ENCODE data around the gene SPN.
"Not testable (repeated sequence)": the region's sequence is repeated elsewhere in the genome, so short reads cannot be mapped to it uniquely, and the experiment has no call there.

SPN gene

DNA sequence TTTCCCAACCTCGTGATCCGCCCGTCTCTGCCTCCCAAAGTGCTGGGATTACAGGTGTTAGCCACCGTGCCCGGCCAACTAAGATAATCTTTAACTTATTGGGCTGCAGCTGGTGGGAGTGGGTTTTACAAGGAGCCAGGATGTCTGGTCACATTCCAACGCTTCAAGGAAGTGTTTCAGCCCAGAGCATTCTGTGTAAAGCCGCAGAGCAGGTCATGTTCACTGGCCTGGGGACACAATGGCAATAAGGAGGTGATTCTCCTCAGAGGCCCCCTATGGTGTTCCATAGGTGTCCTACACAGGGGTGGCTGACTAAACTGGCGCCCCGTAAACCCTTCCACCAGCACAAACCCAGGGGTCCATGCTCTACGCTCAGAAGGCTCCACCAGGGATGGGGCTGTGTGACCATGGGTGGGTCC lies 17.1 kb downstream of the SPN start:
- peak overlapping the region; percentile 69 for H3K4me3 ChIP-seq (ENCODE audit: low read depth, low read length)
- DNase-seq (ENCODE audit: low read depth): no peak
- TF ChIP-seq, protein P1, sequence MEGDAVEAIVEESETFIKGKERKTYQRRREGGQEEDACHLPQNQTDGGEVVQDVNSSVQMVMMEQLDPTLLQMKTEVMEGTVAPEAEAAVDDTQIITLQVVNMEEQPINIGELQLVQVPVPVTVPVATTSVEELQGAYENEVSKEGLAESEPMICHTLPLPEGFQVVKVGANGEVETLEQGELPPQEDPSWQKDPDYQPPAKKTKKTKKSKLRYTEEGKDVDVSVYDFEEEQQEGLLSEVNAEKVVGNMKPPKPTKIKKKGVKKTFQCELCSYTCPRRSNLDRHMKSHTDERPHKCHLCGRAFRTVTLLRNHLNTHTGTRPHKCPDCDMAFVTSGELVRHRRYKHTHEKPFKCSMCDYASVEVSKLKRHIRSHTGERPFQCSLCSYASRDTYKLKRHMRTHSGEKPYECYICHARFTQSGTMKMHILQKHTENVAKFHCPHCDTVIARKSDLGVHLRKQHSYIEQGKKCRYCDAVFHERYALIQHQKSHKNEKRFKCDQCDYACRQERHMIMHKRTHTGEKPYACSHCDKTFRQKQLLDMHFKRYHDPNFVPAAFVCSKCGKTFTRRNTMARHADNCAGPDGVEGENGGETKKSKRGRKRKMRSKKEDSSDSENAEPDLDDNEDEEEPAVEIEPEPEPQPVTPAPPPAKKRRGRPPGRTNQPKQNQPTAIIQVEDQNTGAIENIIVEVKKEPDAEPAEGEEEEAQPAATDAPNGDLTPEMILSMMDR (conservative IDR thresholded peaks at IDR 0.05; ENCODE audit: low read depth, low read length): no peak

- TF ChIP-seq, protein P1 (conservative IDR thresholded peaks at IDR 0.05; ENCODE audit: low read depth, low read length): no peak
- H3K4me3 ChIP-seq (ENCODE audit: low read depth, low read length): no peak overlapping the region
- DNase-seq (ENCODE audit: low read depth): no peak
Observed at GRCh38 chr16:29683543-29684090, 20.6 kb downstream of the SPN start.

DNA sequence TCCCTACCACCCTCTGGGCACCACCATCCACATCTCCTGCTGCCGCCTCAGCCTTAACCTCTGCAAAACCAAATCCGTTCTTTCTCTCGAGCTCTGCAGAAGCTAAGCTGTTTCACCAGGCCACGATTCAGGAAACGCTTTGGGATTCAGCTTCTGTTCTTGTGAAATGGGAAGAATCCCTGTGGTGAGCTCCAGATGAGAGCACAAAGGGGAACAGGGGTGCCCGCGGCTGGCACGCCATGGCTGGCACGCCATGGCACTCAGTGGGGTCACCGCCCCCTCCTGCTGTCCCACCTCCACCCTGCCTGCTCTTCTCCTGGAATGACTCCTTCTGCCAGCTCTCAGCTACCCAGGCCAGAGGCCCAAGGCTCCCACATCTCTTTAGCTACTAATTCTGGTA lies 21.6 kb downstream of the SPN start:
- DNase-seq (ENCODE audit: low read depth): no peak
- H3K4me3 ChIP-seq (ENCODE audit: low read depth, low read length): no peak overlapping the region
- TF ChIP-seq, protein P1 (conservative IDR thresholded peaks at IDR 0.05; ENCODE audit: low read depth, low read length): no peak

- no peak for DNase-seq (ENCODE audit: low read depth)
- no peak overlapping the region for H3K4me3 ChIP-seq (ENCODE audit: low read depth, low read length)
- TF ChIP-seq, protein P1 (conservative IDR thresholded peaks at IDR 0.05; ENCODE audit: low read depth, low read length): no peak
Observed at GRCh38 chr16:29686740-29687332, 23.8 kb downstream of the SPN start.

DNA sequence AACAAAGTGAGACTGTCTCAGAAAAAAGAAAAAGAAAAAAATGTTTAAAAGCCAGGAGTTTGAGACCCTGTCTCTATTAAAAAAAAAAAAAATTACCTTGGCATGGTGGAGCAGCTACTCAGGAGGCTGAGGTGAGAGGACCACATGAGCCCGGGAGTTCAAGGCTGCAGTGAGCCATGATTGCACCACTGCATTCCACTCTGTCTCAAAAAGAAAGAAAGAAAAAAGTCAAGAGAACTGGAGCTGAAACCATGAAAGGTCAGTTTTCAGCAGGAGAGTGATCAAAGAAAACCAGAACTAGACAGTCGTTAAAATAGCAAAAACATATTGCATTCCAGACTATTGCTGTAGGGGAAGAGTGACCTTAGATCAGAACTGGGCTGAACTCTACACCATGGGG lies 24.7 kb downstream of the SPN start:
- TF ChIP-seq, protein P1 (conservative IDR thresholded peaks at IDR 0.05; ENCODE audit: low read depth, low read length): no peak
- peak; percentile 53 for DNase-seq (ENCODE audit: low read depth)
- no peak overlapping the region for H3K4me3 ChIP-seq (ENCODE audit: low read depth, low read length)

GRCh38 chr16:29688172-29688571 lies 25.1 kb downstream of the SPN start:
- no peak for DNase-seq (ENCODE audit: low read depth)
- H3K4me3 ChIP-seq (ENCODE audit: low read depth, low read length): no peak overlapping the region
- TF ChIP-seq, protein P1 (conservative IDR thresholded peaks at IDR 0.05; ENCODE audit: low read depth, low read length): no peak

DNA sequence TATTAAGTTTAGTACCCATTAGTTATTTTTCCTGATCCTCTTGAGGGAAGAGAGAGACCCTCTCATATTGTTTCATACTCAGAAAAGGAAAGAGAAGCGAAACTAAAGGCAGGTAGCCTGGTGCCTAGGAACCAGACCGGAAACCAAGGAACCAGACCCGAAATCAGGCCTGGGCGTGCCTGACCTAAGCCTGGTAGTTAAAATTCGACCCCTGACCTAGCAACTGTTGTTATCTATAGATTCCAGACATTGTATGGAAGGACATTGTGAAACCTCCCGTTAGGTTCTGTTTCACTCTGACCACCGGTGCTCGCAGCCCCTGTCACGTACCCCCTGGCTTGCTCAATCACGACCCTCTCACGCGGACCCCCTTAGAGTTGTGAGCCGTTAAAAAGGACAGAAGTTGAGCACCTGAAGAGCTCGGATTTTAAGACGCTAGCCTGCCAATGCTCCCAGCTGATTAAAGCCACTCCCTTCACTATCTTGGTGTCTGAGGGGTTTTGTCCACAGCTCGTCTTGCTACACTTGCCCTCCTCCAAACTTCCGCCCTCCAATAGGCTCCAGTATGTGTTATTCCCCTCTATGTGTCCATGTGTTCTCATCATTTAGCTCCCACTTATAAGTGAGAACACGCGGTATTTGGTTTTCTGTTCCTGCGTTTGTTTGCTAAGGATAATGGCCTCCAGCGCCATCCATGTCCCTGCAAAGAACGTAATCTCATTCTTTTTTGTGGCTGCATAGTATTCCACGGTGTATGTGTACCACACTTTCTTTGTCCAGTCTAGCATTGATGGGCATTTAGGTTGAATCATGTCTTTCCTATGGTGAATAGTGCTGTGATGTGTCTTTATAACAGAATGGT lies 26.7 kb downstream of the SPN start:
- not testable (repeated sequence) for H3K4me3 ChIP-seq (ENCODE audit: low read depth, low read length); DNase-seq (ENCODE audit: low read depth)

DNA sequence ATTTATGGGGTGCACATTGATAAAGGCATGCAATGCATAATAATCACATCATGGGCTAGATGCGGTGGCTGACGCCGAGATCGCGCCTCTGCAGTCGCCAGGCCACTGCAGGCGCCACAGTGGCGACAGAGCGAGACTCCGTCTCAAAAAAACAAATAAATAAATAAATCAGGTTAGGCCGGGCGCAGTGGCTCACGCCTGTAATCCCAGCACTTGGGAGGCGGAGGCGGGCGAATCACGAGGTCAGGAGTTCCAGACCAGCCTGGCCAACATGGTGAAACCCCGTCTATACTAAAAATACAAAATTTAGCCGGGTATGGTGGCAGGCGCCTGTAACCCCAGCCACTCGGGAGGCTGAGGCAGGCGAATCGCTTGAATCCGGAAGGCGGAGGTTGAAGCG lies 29.6 kb downstream of the SPN start:
- not testable (repeated sequence) for DNase-seq (ENCODE audit: low read depth)

More for the DNA sequence above, 29.6 kb downstream of the SPN start:
- H3K4me3 ChIP-seq (ENCODE audit: low read depth, low read length): not testable (repeated sequence)
